IMR-90 (cell line): ENCODE measurements around the gene SERPINA5. TPM values are rescaled to one million over a fixed set of nuclear protein-coding genes. Genes with fewer than 3 reads are reported as not detected.

Experiments
- ATAC-seq: fragments of 200-7000 bp; cut with Tn5 transposase; 2 replicates; pipeline ENCODE4 v1.9.1; 2020; ENCODE audit warnings: low read depth, mild to moderate bottlenecking, moderate library complexity
- BruUV-seq: library from RNA; stranded (reverse); fragments of 400-500 nt; replicated peaks from 2 replicates; lab custom pipeline; 2021; lab: Mats Ljungman, UMichigan
- CTCF ChIA-PET: fragments of 300-600 bp; formaldehyde crosslinking; extraction: SDS; loops from one replicate; lab custom pipeline; 2021; ENCODE audit warnings: antibody characterized with exemption; lab: Yijun Ruan, JAX
- POLR2A ChIA-PET: fragments of 300-600 bp; sonication (Branson Sonifier 250); formaldehyde crosslinking; loops from one replicate; lab custom pipeline; 2022; ENCODE audit warnings: antibody characterized with exemption; ENCODE audit not compliant: unreplicated experiment; lab: Charles Lee
- DNase-seq: peaks from one replicate; pipeline ENCODE4 v3.0.0; 2013
- H2AFZ ChIP-seq: replicated peaks from 2 replicates; pipeline ENCODE3; 2013; ENCODE audit warnings: low read length, mild to moderate bottlenecking; ENCODE audit not compliant: poor library complexity
- H2AK5ac ChIP-seq: 2 replicates; pipeline ENCODE4 v1.6.1; 2013; ENCODE audit warnings: low read depth, low read length, inconsistent platforms
- H2AK9ac ChIP-seq: replicated peaks from 2 replicates; pipeline ENCODE3; 2013; ENCODE audit warnings: mild to moderate bottlenecking, low read depth, low read length, moderate library complexity; ENCODE audit not compliant: poor library complexity
- H2BK120ac ChIP-seq: 2 replicates; pipeline ENCODE4 v1.6.1; 2013; ENCODE audit warnings: low read depth, low read length, inconsistent platforms
- H2BK15ac ChIP-seq: 3 replicates; pipeline ENCODE4 v1.6.1; 2013; ENCODE audit warnings: low read depth, low read length, inconsistent platforms
- H2BK20ac ChIP-seq: 2 replicates; pipeline ENCODE4 v1.6.1; 2013; ENCODE audit warnings: low read depth, mild to moderate bottlenecking, inconsistent platforms, low read length, moderate library complexity
- H2BK5ac ChIP-seq: 2 replicates; pipeline ENCODE4 v1.6.1; 2013; ENCODE audit warnings: mild to moderate bottlenecking, low read depth, low read length, inconsistent platforms; ENCODE audit not compliant: poor library complexity, severe bottlenecking
- H3K14ac ChIP-seq: replicated peaks from 2 replicates; pipeline ENCODE4 v1.6.1; 2013; ENCODE audit warnings: low read depth, low read length, inconsistent platforms
- H3K18ac ChIP-seq: 2 replicates; pipeline ENCODE4 v1.6.1; 2013; ENCODE audit warnings: low read depth, low read length, control low read depth
- H3K23ac ChIP-seq: 2 replicates; pipeline ENCODE4 v1.6.1; 2013; ENCODE audit warnings: low read depth, low read length, inconsistent platforms
- H3K27ac ChIP-seq: 2 replicates; pipeline ENCODE4 v1.5.1; 2013; ENCODE audit warnings: mild to moderate bottlenecking, control low read depth, low read length; ENCODE audit not compliant: insufficient read depth
- H3K27me3 ChIP-seq: 2 replicates; pipeline ENCODE4 v1.6.1; 2013; ENCODE audit warnings: low read length; ENCODE audit not compliant: control insufficient read depth, insufficient read depth
- H3K36me3 ChIP-seq: 2 replicates; pipeline ENCODE4 v1.6.1; 2013; ENCODE audit warnings: low read length, mixed read lengths; ENCODE audit not compliant: control insufficient read depth, insufficient read depth
- H3K4ac ChIP-seq: 2 replicates; pipeline ENCODE4 v1.6.1; 2013; ENCODE audit warnings: low read depth, low read length, inconsistent platforms
- H3K4me1 ChIP-seq: 2 replicates; pipeline ENCODE4 v1.6.1; 2013; ENCODE audit warnings: low read length, mixed read lengths; ENCODE audit not compliant: control insufficient read depth, insufficient read depth
- H3K4me2 ChIP-seq: 2 replicates; pipeline ENCODE4 v1.6.1; 2013; ENCODE audit warnings: low read depth, mild to moderate bottlenecking, control low read depth, low read length, moderate library complexity
- H3K4me3 ChIP-seq: 2 replicates; pipeline ENCODE4 v1.5.1; 2013; ENCODE audit warnings: low read depth, mild to moderate bottlenecking, control low read depth, low read length, moderate library complexity; ENCODE audit not compliant: insufficient read depth
- H3K56ac ChIP-seq: 2 replicates; pipeline ENCODE4 v1.6.1; 2013; ENCODE audit warnings: low read length, inconsistent platforms; ENCODE audit not compliant: insufficient read depth; ENCODE audit errors: extremely low read depth
- H3K79me1 ChIP-seq, 2 experiments: 2 replicates each; pipeline ENCODE4 v1.6.1; 2013; ENCODE audit warnings: low read length in 2 of 2, inconsistent platforms in 1 of 2, low read depth in 1 of 2
- H3K9ac ChIP-seq: 2 replicates; pipeline ENCODE4 v1.6.1; 2013; ENCODE audit warnings: low read depth, low read length, control low read depth
- H3K9me1 ChIP-seq: 2 replicates; pipeline ENCODE4 v1.6.1; 2013; ENCODE audit warnings: low read length, inconsistent platforms; ENCODE audit not compliant: insufficient read depth
- H3K9me3 ChIP-seq: 2 replicates; pipeline ENCODE4 v1.6.1; 2013; ENCODE audit warnings: low read length; ENCODE audit not compliant: control insufficient read depth, insufficient read depth
- H4K20me1 ChIP-seq: 2 replicates; pipeline ENCODE4 v1.6.1; 2013; ENCODE audit warnings: low read length, inconsistent platforms; ENCODE audit not compliant: insufficient read depth
- H4K5ac ChIP-seq: 2 replicates; pipeline ENCODE4 v1.6.1; 2013; ENCODE audit warnings: mild to moderate bottlenecking, low read depth, low read length, control low read depth
- H4K8ac ChIP-seq, 2 experiments: 2 replicates each; pipeline ENCODE4 v1.6.1; 2013; ENCODE audit warnings: low read depth in 2 of 2, low read length in 2 of 2, control low read depth in 1 of 2, inconsistent platforms in 1 of 2
- H4K91ac ChIP-seq: 2 replicates; pipeline ENCODE4 v1.6.1; 2013; ENCODE audit warnings: low read depth, low read length, inconsistent platforms; ENCODE audit not compliant: insufficient read depth
- MAFK ChIP-seq: IDR thresholded peaks from 2 replicates; pipeline ENCODE4 v1.6.1; 2012; ENCODE audit warnings: low read depth, low read length, improper control_type of control experiment
- MAZ ChIP-seq: IDR thresholded peaks from 2 replicates; pipeline ENCODE4 v1.6.1; 2012; ENCODE audit warnings: low read depth, mild to moderate bottlenecking, low read length, improper control_type of control experiment, moderate library complexity, borderline replicate concordance
- MXI1 ChIP-seq: IDR thresholded peaks from 2 replicates; pipeline ENCODE4 v1.6.1; 2012; ENCODE audit warnings: low read depth, mild to moderate bottlenecking, low read length, moderate library complexity, borderline replicate concordance
- RFX5 ChIP-seq: IDR thresholded peaks from 2 replicates; pipeline ENCODE4 v1.8.0; 2012; ENCODE audit warnings: low read depth, mild to moderate bottlenecking, low read length, moderate library complexity
- WGBS, 2 experiments: methylation state at CpG; one replicate each; pipeline versions ENCODE4 v1.1.5 to v1.1.7; 2013; ENCODE audit warnings: missing lambda C conversion rate in 2 of 2; ENCODE audit not compliant: insufficient read length in 1 of 2; ENCODE audit errors: extremely low coverage in 2 of 2; 5-methylcytosine and 5-hydroxymethylcytosine counted together
- dilution Hi-C: fragments of 300-500 bp; cut with HindIII; formaldehyde crosslinking; loops from one replicate; pipeline ENCODE4 v1.14.3; 2018; ENCODE audit warnings: low sequenced_read_pairs; ENCODE audit not compliant: unreplicated experiment
- in situ Hi-C: fragments of 300-500 bp; cut with MboI; formaldehyde crosslinking; loops from 3 replicates; pipeline ENCODE4 v1.14.3; 2019; ENCODE audit warnings: low sequenced_read_pairs, inconsistent platforms, mixed read lengths
- intact Hi-C: fragments of 100-400 bp; cut with micrococcal nuclease; formaldehyde crosslinking; loops from 2 replicates; pipeline ENCODE4 v1.10.0; 2022
- polyA plus RNA-seq, 3 experiments: library from polyadenylated mRNA; depleted of rRNA; stranded (reverse); fragments of >200 nt; gene quantifications; 2 replicates each; pipeline ENCODE4 v1.2.3, GENCODE V29; 2012; ENCODE audit warnings: low replicate concordance in 1 of 3
- total RNA-seq: library from RNA; depleted of rRNA; stranded (reverse); fragments of >200 nt; gene quantifications from 2 replicates; pipeline ENCODE4 v1.2.3, GENCODE V29; 2012
- TF ChIP-seq, protein P1 (sequence below): fragments of 150-350 bp; IDR thresholded peaks from 2 replicates; pipeline ENCODE4 v1.6.1; 2017; ENCODE audit warnings: mild to moderate bottlenecking, antibody characterized with exemption, low read length, low read depth
- TF ChIP-seq, protein P2 (sequence below): conservative IDR thresholded peaks from 2 replicates; pipeline ENCODE4 v1.5.1; 2012; ENCODE audit warnings: mild to moderate bottlenecking, low read depth, low read length, improper control_type of control experiment

The SERPINA5 gene
- total and polyA plus RNA-seq, 2 of the 4 experiments (the other 2 are of a cell fraction), result not detected

DNA sequence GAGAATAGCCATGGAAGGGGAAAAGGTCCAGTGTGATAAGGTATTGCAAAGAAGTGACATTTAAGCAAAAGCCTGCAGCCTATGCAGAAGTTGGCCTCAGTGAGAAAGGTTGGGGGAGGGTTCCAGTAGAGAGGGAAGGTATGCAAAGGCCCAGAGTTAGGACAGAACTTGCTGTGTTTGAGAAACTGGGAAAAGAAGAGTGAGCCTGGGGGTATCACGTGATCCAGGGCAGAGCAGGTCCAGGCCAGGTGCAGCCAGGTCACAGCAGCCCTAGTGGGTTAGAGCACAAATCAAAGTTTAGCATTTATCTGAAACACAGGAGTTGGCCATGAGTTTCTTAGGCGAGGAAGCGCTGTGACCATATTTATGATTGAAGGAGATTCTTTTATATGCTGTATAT is 1.6 kb downstream of the SERPINA5 start:
- ChIA-PET POLR2A (no interaction called here), CTCF (no interaction called here)
- 76% methylated on average over 3 of the region's 3 CpGs; no CpG with 5 or more reads in 1 of the 2 experiments for WGBS, 2 experiments
- Histone ChIP-seq H3K27ac (no peak overlapping the region), H3K14ac (no peak overlapping the region), H3K9me3 (no peaks in the 10 kb centered on the region), H2BK15ac (no peak overlapping the region), H2AK9ac (no peak overlapping the region), H3K9ac (no peak overlapping the region), H3K23ac (no peak overlapping the region), H3K27me3 (peaks cover 5% of the 10 kb centered on the region), H3K4me1 (no peaks in the 10 kb centered on the region), H2BK5ac (no peak overlapping the region), H3K9me1 (no peaks in the 10 kb centered on the region), H4K5ac (no peak overlapping the region), H2BK20ac (no peak overlapping the region), H4K20me1 (no peaks in the 10 kb centered on the region), H3K56ac (no peak overlapping the region), H2BK120ac (no peak overlapping the region), H3K79me1 (no peaks in the 10 kb centered on the region), H3K4me2 (no peak overlapping the region), H3K4ac (no peak overlapping the region), H4K8ac (no peak overlapping the region), H3K4me3 (no peak overlapping the region), H3K36me3 (no peaks in the 10 kb centered on the region), H2AK5ac (no peak overlapping the region), H4K91ac (no peak overlapping the region), H2AFZ (no peak overlapping the region), H3K18ac (no peak overlapping the region)
- intact Hi-C loops, result no loop called here
- TF ChIP-seq MXI1 (no peak), MAFK (no peak), MAZ (no peak), RFX5 (no peak)
- TF ChIP-seq, protein P1, sequence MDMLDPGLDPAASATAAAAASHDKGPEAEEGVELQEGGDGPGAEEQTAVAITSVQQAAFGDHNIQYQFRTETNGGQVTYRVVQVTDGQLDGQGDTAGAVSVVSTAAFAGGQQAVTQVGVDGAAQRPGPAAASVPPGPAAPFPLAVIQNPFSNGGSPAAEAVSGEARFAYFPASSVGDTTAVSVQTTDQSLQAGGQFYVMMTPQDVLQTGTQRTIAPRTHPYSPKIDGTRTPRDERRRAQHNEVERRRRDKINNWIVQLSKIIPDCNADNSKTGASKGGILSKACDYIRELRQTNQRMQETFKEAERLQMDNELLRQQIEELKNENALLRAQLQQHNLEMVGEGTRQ, result no peak
- TF ChIP-seq, protein P2, sequence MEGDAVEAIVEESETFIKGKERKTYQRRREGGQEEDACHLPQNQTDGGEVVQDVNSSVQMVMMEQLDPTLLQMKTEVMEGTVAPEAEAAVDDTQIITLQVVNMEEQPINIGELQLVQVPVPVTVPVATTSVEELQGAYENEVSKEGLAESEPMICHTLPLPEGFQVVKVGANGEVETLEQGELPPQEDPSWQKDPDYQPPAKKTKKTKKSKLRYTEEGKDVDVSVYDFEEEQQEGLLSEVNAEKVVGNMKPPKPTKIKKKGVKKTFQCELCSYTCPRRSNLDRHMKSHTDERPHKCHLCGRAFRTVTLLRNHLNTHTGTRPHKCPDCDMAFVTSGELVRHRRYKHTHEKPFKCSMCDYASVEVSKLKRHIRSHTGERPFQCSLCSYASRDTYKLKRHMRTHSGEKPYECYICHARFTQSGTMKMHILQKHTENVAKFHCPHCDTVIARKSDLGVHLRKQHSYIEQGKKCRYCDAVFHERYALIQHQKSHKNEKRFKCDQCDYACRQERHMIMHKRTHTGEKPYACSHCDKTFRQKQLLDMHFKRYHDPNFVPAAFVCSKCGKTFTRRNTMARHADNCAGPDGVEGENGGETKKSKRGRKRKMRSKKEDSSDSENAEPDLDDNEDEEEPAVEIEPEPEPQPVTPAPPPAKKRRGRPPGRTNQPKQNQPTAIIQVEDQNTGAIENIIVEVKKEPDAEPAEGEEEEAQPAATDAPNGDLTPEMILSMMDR, result no peak
- no peak for DNase-seq
- dilution Hi-C loops, result no loop called here
- BruUV-seq, result no TSS peak
- in situ Hi-C loops, result no loop called here
- ATAC-seq, result no peak
